ENCODE results near the gene WHRN.

The WHRN gene

DNA sequence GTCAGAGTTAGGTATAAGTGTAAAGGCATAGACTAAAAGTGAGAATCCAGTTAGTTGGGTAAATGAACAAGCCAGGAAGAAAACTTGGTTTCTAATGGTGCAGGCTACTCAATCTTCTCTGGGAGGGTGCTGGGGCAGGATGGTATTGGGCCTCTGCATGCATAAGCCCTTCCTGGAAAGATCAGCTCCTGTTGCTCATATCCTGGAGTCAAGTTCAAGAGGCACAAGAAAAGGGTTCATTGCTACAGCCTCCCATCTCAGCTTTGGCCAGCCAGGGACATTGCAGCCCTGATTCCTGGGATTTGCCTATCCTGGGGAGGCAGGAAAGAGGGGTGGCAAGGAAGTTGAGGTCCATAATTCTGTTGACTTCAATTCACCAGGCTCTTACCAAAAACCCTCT is 41.6 kb upstream of the WHRN start:
- Histone ChIP-seq H3K4me2 (ENCODE audit: low read length) (no peak overlapping the region), H3K36me3 (ENCODE audit: control insufficient read depth, insufficient read depth, low read length) (no peaks in the 10 kb centered on the region), H3K4me3 (ENCODE audit: low read length) (no peak overlapping the region), H2BK5ac (ENCODE audit: low read length) (no peak overlapping the region), H4K5ac (ENCODE audit: low read length) (no peak overlapping the region), H3K23ac (ENCODE audit: low read length) (no peak overlapping the region), H3K27ac (ENCODE audit: low read depth, low read length) (no peak overlapping the region), H3K79me1 (ENCODE audit: low read length) (no peaks in the 10 kb centered on the region), H2AK5ac (ENCODE audit: low read length) (no peak overlapping the region), H3K79me2 (ENCODE audit: control insufficient read depth, insufficient read depth, low read length) (no peaks in the 10 kb centered on the region), H3K9ac (ENCODE audit: low read length) (no peak overlapping the region), H2BK120ac (ENCODE audit: low read depth, low read length) (no peak overlapping the region), H3K18ac (ENCODE audit: low read length) (no peak overlapping the region), H3K56ac (ENCODE audit: low read length) (no peak overlapping the region), H3K4ac (ENCODE audit: low read depth, low read length) (no peak overlapping the region), H3K27me3 (ENCODE audit: insufficient read depth, low read length, poor library complexity) (no peaks in the 10 kb centered on the region), H4K8ac (ENCODE audit: low read depth, low read length) (no peak overlapping the region), H3K4me1 (ENCODE audit: control insufficient read depth, low read depth, low read length) (no peaks in the 10 kb centered on the region), H2BK15ac (replicated peaks; ENCODE audit: low read depth) (no peak overlapping the region)
- DNase-seq = no peak

DNA sequence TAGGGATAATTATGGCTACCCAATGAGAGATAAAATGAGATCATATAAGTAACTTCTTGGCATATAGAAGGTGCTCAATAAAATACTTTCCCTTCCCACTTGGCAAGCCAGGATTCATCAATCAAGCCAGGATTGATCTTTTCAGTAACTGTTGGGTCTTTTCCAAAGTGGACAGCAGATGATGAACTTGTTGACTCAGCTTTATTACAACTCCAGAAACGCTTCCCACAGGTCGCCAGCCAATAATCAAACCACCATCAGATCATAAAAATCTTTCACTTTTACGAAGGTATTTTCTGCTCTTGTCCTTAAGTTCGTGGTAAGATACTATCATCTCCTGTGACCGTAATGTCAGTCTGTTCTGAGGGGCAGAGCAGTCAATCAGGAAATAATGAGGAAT is 39.8 kb upstream of the WHRN start:
- Histone ChIP-seq H2BK5ac (ENCODE audit: low read length) (no peak overlapping the region), H3K27me3 (ENCODE audit: insufficient read depth, low read length, poor library complexity) (no peaks in the 10 kb centered on the region), H3K4me1 (ENCODE audit: control insufficient read depth, low read depth, low read length) (no peaks in the 10 kb centered on the region), H2BK120ac (ENCODE audit: low read depth, low read length) (no peak overlapping the region), H4K5ac (ENCODE audit: low read length) (no peak overlapping the region), H2BK15ac (replicated peaks; ENCODE audit: low read depth) (no peak overlapping the region), H3K56ac (ENCODE audit: low read length) (no peak overlapping the region), H3K18ac (ENCODE audit: low read length) (no peak overlapping the region), H4K8ac (ENCODE audit: low read depth, low read length) (no peak overlapping the region), H3K79me2 (ENCODE audit: control insufficient read depth, insufficient read depth, low read length) (no peaks in the 10 kb centered on the region), H2AK5ac (ENCODE audit: low read length) (no peak overlapping the region), H3K36me3 (ENCODE audit: control insufficient read depth, insufficient read depth, low read length) (no peaks in the 10 kb centered on the region), H3K27ac (ENCODE audit: low read depth, low read length) (no peak overlapping the region), H3K4ac (ENCODE audit: low read depth, low read length) (no peak overlapping the region), H3K4me2 (ENCODE audit: low read length) (no peak overlapping the region), H3K79me1 (ENCODE audit: low read length) (no peaks in the 10 kb centered on the region), H3K4me3 (ENCODE audit: low read length) (no peak overlapping the region), H3K9ac (ENCODE audit: low read length) (no peak overlapping the region), H3K23ac (ENCODE audit: low read length) (no peak overlapping the region)
- no peak for DNase-seq
- WGBS (ENCODE audit: extremely low coverage, insufficient coverage, low lambda C conversion rate) = no CpG with 5 or more reads among the region's 5 CpGs

GRCh38 chr9:114539701-114540380 is 34.6 kb upstream of the WHRN start:
- Histone ChIP-seq H3K4me1 (ENCODE audit: control insufficient read depth, low read depth, low read length) (no peaks in the 10 kb centered on the region), H3K27me3 (ENCODE audit: insufficient read depth, low read length, poor library complexity) (no peaks in the 10 kb centered on the region), H3K79me1 (ENCODE audit: low read length) (no peaks in the 10 kb centered on the region), H3K27ac (ENCODE audit: low read depth, low read length) (no peak overlapping the region), H3K23ac (ENCODE audit: low read length) (no peak overlapping the region), H3K4me3 (ENCODE audit: low read length) (no peak overlapping the region), H2BK5ac (ENCODE audit: low read length) (no peak overlapping the region), H3K36me3 (ENCODE audit: control insufficient read depth, insufficient read depth, low read length) (no peaks in the 10 kb centered on the region), H2BK120ac (ENCODE audit: low read depth, low read length) (no peak overlapping the region), H4K8ac (ENCODE audit: low read depth, low read length) (no peak overlapping the region), H3K4me2 (ENCODE audit: low read length) (no peak overlapping the region), H3K9ac (ENCODE audit: low read length) (no peak overlapping the region), H4K5ac (ENCODE audit: low read length) (no peak overlapping the region), H3K18ac (ENCODE audit: low read length) (no peak overlapping the region), H2AK5ac (ENCODE audit: low read length) (no peak overlapping the region), H3K56ac (ENCODE audit: low read length) (no peak overlapping the region), H2BK15ac (replicated peaks; ENCODE audit: low read depth) (no peak overlapping the region), H3K4ac (ENCODE audit: low read depth, low read length) (no peak overlapping the region), H3K79me2 (ENCODE audit: control insufficient read depth, insufficient read depth, low read length) (no peaks in the 10 kb centered on the region)
- no CpG with 5 or more reads among the region's 9 CpGs for WGBS (ENCODE audit: extremely low coverage, insufficient coverage, low lambda C conversion rate)
- no peak for DNase-seq

DNA sequence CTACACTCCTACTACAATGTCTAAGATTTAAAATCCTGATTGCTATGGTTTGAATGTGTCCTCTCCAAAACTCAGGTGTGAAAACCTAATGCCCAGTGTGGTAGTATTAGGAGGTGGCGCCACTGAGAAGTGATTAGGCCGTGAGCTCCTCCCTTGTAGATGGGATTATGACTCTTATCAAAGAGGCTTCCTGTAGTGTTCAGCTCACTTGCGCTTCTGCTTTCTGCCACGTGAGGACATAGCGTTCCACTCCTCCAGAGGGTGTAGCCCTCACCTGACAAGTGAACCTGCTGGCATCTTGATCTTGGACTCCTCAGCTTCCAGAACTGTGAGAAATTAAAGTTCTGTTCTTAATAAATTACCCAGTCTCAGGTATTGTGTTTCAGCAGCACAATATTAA is 33.0 kb upstream of the WHRN start:
- no peak overlapping the region for H2BK15ac ChIP-seq (replicated peaks; ENCODE audit: low read depth)
- no peak overlapping the region for H3K4me3 ChIP-seq (ENCODE audit: low read length)
- no peak overlapping the region for H2AK5ac ChIP-seq (ENCODE audit: low read length)
- no peak overlapping the region for H4K5ac ChIP-seq (ENCODE audit: low read length)
- H3K4me2 ChIP-seq (ENCODE audit: low read length) = no peak overlapping the region
- no peak overlapping the region for H3K4ac ChIP-seq (ENCODE audit: low read depth, low read length)
- H3K23ac ChIP-seq (ENCODE audit: low read length) = no peak overlapping the region
- no peaks in the 10 kb centered on the region for H3K27me3 ChIP-seq (ENCODE audit: insufficient read depth, low read length, poor library complexity)
- H3K56ac ChIP-seq (ENCODE audit: low read length) = no peak overlapping the region
- no peak overlapping the region for H4K8ac ChIP-seq (ENCODE audit: low read depth, low read length)
- no peak overlapping the region for H2BK120ac ChIP-seq (ENCODE audit: low read depth, low read length)
- peak; percentile 84 for DNase-seq
- H3K27ac ChIP-seq (ENCODE audit: low read depth, low read length) = no peak overlapping the region
- no peaks in the 10 kb centered on the region for H3K4me1 ChIP-seq (ENCODE audit: control insufficient read depth, low read depth, low read length)
- H3K9ac ChIP-seq (ENCODE audit: low read length) = no peak overlapping the region
- no CpG with 5 or more reads among the region's 5 CpGs for WGBS (ENCODE audit: extremely low coverage, insufficient coverage, low lambda C conversion rate)
- no peak overlapping the region for H2BK5ac ChIP-seq (ENCODE audit: low read length)
- no peaks in the 10 kb centered on the region for H3K79me2 ChIP-seq (ENCODE audit: control insufficient read depth, insufficient read depth, low read length)
- no peak overlapping the region for H3K18ac ChIP-seq (ENCODE audit: low read length)
- no peaks in the 10 kb centered on the region for H3K79me1 ChIP-seq (ENCODE audit: low read length)
- no peaks in the 10 kb centered on the region for H3K36me3 ChIP-seq (ENCODE audit: control insufficient read depth, insufficient read depth, low read length)

DNA sequence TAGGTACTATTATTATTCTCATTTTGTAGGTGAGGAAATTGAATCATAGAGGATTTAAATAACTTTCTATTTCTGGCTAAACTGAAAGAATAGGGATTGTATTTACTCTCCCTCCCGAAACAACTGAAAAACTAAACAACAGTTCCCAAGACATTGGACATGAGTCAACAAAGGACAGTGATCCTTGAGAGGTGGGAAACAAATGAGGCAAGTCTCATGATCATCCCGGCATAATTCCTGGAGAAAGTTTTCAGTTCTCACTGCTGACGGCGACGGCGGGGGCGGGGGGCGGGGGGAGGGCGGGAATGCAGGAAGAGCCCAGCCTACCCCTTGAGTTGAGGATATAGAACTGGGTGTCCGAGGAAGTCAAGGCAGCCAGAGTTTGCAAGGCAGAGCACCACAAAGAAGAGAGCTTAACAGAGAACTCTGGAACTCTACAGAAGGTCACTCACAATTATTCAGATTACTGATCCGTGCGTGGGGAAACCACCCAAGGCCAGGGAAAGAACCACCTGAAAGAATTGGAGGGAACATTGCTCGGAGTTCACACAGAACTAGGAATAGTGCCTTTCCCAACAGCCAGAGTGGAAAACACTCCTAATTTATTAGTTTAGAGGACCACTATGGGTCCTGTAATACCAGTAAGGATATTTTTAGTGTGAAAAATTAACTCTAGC is 27.4 kb upstream of the WHRN start:
- no peaks in the 10 kb centered on the region for H3K79me1 ChIP-seq (ENCODE audit: low read length)
- H3K4me1 ChIP-seq (ENCODE audit: control insufficient read depth, low read depth, low read length) = no peaks in the 10 kb centered on the region
- H3K4me3 ChIP-seq (ENCODE audit: low read length) = no peak overlapping the region
- no peaks in the 10 kb centered on the region for H3K36me3 ChIP-seq (ENCODE audit: control insufficient read depth, insufficient read depth, low read length)
- no peak for DNase-seq
- H3K79me2 ChIP-seq (ENCODE audit: control insufficient read depth, insufficient read depth, low read length) = no peaks in the 10 kb centered on the region
- H3K23ac ChIP-seq (ENCODE audit: low read length) = no peak overlapping the region
- no peak overlapping the region for H3K18ac ChIP-seq (ENCODE audit: low read length)
- WGBS (ENCODE audit: extremely low coverage, insufficient coverage, low lambda C conversion rate) = no CpG with 5 or more reads among the region's 13 CpGs
- H3K27ac ChIP-seq (ENCODE audit: low read depth, low read length) = no peak overlapping the region
- no peak overlapping the region for H3K9ac ChIP-seq (ENCODE audit: low read length)
- H3K27me3 ChIP-seq (ENCODE audit: insufficient read depth, low read length, poor library complexity) = no peaks in the 10 kb centered on the region
- H2AK5ac ChIP-seq (ENCODE audit: low read length) = no peak overlapping the region
- H2BK120ac ChIP-seq (ENCODE audit: low read depth, low read length) = no peak overlapping the region
- H4K5ac ChIP-seq (ENCODE audit: low read length) = no peak overlapping the region
- H4K8ac ChIP-seq (ENCODE audit: low read depth, low read length) = no peak overlapping the region
- H3K4ac ChIP-seq (ENCODE audit: low read depth, low read length) = no peak overlapping the region
- no peak overlapping the region for H3K4me2 ChIP-seq (ENCODE audit: low read length)
- no peak overlapping the region for H2BK5ac ChIP-seq (ENCODE audit: low read length)
- no peak overlapping the region for H3K56ac ChIP-seq (ENCODE audit: low read length)
- H2BK15ac ChIP-seq (replicated peaks; ENCODE audit: low read depth) = no peak overlapping the region

DNA sequence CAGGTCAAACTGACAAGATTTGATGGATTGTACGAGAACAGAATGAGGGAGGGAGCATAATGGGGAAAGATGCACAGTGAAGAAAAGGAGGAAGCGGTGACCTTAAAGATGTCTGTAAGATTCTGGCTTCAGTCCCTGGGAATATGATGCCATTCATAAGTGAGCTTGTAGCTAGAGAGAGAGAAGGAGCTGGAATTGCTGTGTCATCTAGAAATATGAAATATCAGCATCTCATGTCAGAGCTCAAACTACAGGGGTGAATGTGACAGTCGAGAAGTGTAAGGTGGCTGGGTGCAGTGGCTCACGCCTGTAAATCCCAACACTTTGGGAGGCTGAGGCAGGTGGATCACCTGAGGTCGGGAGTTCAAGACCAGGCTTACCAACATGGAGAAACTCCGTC is 24.0 kb upstream of the WHRN start:
- H3K23ac ChIP-seq (ENCODE audit: low read length) = no peak overlapping the region
- no peaks in the 10 kb centered on the region for H3K27me3 ChIP-seq (ENCODE audit: insufficient read depth, low read length, poor library complexity)
- no peak overlapping the region for H2BK5ac ChIP-seq (ENCODE audit: low read length)
- no peak overlapping the region for H3K4ac ChIP-seq (ENCODE audit: low read depth, low read length)
- no peak overlapping the region for H3K56ac ChIP-seq (ENCODE audit: low read length)
- no peaks in the 10 kb centered on the region for H3K4me1 ChIP-seq (ENCODE audit: control insufficient read depth, low read depth, low read length)
- no peak overlapping the region for H3K9ac ChIP-seq (ENCODE audit: low read length)
- H3K27ac ChIP-seq (ENCODE audit: low read depth, low read length) = no peak overlapping the region
- H3K18ac ChIP-seq (ENCODE audit: low read length) = no peak overlapping the region
- no peak overlapping the region for H2BK15ac ChIP-seq (replicated peaks; ENCODE audit: low read depth)
- no peak for DNase-seq
- H3K4me3 ChIP-seq (ENCODE audit: low read length) = no peak overlapping the region
- no peaks in the 10 kb centered on the region for H3K36me3 ChIP-seq (ENCODE audit: control insufficient read depth, insufficient read depth, low read length)
- no peak overlapping the region for H4K5ac ChIP-seq (ENCODE audit: low read length)
- no peaks in the 10 kb centered on the region for H3K79me1 ChIP-seq (ENCODE audit: low read length)
- H2BK120ac ChIP-seq (ENCODE audit: low read depth, low read length) = no peak overlapping the region
- no CpG with 5 or more reads among the region's 6 CpGs for whole genome bisulfite sequencing (ENCODE audit: extremely low coverage, insufficient coverage, low lambda C conversion rate)
- H3K4me2 ChIP-seq (ENCODE audit: low read length) = no peak overlapping the region
- no peak overlapping the region for H2AK5ac ChIP-seq (ENCODE audit: low read length)
- no peaks in the 10 kb centered on the region for H3K79me2 ChIP-seq (ENCODE audit: control insufficient read depth, insufficient read depth, low read length)
- H4K8ac ChIP-seq (ENCODE audit: low read depth, low read length) = no peak overlapping the region

Data from mesendoderm (in vitro differentiated cells).